ENCODE data around the gene CCDC74A. TPM values are rescaled to one million over a fixed set of nuclear protein-coding genes. Genes with fewer than 3 reads are reported as not detected.
"Not testable (repeated sequence)": the region's sequence is repeated elsewhere in the genome, so short reads cannot be mapped to it uniquely, and the experiment has no call there.

CCDC74A gene
- 2.0 TPM for total RNA-seq

GRCh38 chr2:131527131-131528001 is at the start of gene CCDC74A:
Gene CCDC74A (plus strand): TSS chr2:131527888. CDS start chr2:131527971, 83 bp downstream.
- DNase-seq (ENCODE audit: low spot score), result peak; percentile 66

DNA sequence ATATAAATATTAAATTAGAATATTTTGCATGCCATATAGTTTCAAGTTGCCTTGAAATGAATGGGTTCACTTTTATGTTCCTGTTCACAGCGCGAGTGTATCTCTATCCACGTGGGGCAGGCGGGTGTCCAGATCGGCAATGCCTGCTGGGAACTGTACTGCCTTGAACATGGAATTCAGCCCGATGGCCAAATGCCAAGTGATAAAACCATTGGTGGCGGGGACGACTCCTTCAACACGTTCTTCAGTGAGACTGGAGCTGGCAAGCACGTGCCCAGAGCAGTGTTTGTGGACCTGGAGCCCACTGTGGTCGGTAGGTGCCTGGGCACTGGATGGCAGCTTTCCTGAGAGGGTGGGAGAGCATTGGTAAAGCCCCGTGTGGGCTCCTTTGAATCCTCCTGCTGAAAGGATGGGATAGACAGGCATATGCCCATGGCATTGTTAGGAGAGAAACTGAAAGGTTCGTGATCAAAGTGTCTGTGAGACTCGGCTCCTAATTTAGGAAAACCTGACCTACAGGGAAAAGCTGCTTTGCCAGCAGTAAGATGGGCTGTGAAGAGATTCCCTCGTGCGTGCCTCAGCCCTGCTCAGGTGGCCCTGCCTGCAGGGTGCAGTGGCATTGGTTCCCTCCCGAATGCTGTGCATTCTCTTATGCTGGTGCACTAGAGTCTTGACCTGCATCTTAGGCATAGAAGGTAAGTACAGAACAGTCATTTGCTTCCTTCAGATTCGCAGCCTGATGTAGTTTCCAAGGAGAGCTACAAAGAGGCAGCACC is 49.4 kb upstream of the CCDC74A start:
- DNase-seq (ENCODE audit: low spot score), result not testable (repeated sequence)

DNA sequence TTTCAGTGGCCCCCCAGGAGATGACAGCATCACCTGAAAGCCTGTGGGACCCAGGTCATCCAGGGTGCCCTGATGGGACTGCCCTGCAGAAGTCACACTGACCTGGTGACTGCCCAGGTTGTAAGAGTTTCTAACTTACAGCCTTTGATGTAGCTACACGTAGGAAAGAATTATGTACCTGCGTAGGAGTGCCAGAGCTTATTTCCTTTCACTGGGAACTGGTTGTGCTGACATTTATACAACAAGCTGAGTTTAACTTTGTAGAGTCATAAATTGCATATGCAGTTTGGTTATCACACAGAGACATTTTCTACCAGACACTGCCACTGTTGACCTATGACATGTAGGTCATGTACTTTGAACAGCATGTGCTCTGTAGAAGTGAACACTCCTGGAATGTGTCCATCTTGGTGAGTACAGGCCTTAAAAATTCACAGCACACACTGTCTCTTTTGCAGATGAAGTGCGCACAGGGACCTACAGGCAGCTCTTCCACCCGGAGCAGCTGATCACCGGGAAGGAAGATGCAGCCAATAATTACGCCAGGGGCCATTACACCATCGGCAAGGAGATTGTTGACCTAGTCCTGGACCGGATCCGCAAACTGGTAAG is 48.7 kb upstream of the CCDC74A start:
- not testable (repeated sequence) for DNase-seq (ENCODE audit: low spot score)

GRCh38 chr2:131480351-131480750 is 47.3 kb upstream of the CCDC74A start:
- not testable (repeated sequence) for DNase-seq (ENCODE audit: low spot score)

GRCh38 chr2:131482506-131483155 is 45.1 kb upstream of the CCDC74A start:
- not testable (repeated sequence) for DNase-seq (ENCODE audit: low spot score)

- DNase-seq (ENCODE audit: low spot score), result not testable (repeated sequence)
These were observed 43.5 kb upstream of the CCDC74A start for GRCh38 chr2:131483981-131484820.

GRCh38 chr2:131484906-131485460 is 42.7 kb upstream of the CCDC74A start:
- not testable (repeated sequence) for DNase-seq (ENCODE audit: low spot score)

GRCh38 chr2:131486201-131486902 is 41.3 kb upstream of the CCDC74A start:
- DNase-seq (ENCODE audit: low spot score), result not testable (repeated sequence)

DNA sequence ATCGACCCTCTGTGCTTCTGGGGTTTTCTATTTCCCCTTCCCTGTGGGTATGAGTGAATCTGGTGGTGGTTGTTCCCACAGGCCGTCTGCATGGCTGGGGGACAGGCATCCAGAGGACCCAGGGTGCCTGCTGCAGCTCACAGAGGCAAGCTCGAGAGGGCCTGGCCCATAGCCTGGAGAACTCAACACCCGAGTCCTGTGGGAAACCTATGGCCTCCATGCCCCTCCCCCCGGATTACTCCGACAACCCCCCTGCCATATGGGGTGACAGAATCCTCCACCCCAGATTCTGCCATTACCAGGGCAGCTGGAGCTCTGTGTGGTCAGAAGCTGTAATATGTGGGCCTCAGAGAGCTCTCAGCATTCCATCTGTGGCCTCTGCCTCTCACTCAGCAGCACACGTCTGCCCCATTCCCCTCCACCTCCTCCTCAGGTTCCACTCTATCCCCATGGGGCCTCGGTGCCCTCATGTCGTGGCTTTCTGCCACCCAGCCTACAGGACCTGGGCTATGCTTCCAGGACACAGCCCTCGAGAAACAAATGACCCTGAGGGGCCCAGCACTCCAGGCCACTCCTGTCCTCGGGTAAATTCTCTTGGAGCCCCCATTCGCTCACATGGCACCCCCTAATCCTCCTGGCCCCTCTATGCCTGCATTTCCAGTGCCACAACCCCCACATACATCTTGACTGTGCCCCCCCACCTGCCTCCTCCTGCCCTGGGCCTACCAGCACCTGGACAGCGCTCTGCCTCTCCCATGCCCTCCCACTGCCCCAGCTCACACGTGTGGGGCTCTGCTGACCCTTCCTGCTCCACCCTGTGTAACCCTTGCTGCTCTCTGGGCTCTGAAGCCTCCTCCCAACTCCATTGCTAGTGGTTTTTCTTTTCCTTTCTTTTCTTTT is 39.1 kb upstream of the CCDC74A start:
- DNase-seq (ENCODE audit: low spot score), result no peak

GRCh38 chr2:131490616-131491468 is 36.8 kb upstream of the CCDC74A start:
- DNase-seq (ENCODE audit: low spot score), result not testable (repeated sequence)

DNA sequence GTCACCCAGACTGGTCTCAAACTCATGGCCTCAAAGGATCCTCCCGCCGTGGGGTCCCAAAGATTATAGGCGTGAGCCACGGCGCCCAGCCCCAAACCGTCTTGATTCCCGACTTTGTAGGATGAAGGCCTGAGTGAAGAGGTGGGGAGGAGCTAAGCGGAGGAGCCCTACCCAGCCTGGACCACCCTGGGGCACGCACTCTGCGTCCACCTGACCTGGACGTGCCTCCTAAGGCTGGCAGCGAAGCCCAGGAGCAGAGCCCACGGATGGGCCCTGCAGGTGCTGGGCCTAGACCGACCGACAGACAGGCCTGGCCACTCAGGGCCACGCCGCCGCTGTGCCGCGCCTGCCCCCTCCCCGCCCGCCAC is 36.2 kb upstream of the CCDC74A start:
- DNase-seq (ENCODE audit: low spot score), result not testable (repeated sequence)

GRCh38 chr2:131492015-131492417 is 35.7 kb upstream of the CCDC74A start, which contains the start of gene MZT2A:
Gene MZT2A (minus strand): TSS chr2:131492397. CDS start chr2:131492376, 21 bp downstream.
- DNase-seq (ENCODE audit: low spot score), result not testable (repeated sequence)

- DNase-seq (ENCODE audit: low spot score), result peak; percentile 94
These were observed 35.1 kb upstream of the CCDC74A start for GRCh38 chr2:131492418-131493198.

- no peak for DNase-seq (ENCODE audit: low spot score)
These were observed 34.3 kb upstream of the CCDC74A start for GRCh38 chr2:131493199-131493968.

- DNase-seq (ENCODE audit: low spot score), result not testable (repeated sequence)
These were observed 32.2 kb upstream of the CCDC74A start for GRCh38 chr2:131495506-131495905.
